Activated CD8-positive, alpha-beta T cell treated with anti-CD3 and anti-CD28 coated beads for 36 hours (primary cell): ENCODE measurements around the gene APAF1. TPM values are rescaled to one million over a fixed set of nuclear protein-coding genes. Genes with fewer than 3 reads are reported as not detected.

Experiments
- ATAC-seq: fragments of 200-7000 bp; cut with Tn5 transposase; one replicate; pipeline ENCODE4 v1.10.0; 2021; ENCODE audit warnings: mild to moderate bottlenecking, moderate library complexity
- CTCF ChIA-PET: fragments of 350-600 bp; sonication (Branson Sonifier 250); formaldehyde crosslinking; loops from one replicate; lab custom pipeline; 2021; ENCODE audit warnings: antibody characterized with exemption; lab: Charles Lee
- POLR2A ChIA-PET: fragments of 350-600 bp; sonication (Branson Sonifier 250); formaldehyde crosslinking; loops from one replicate; lab custom pipeline; 2021; ENCODE audit warnings: antibody characterized with exemption; lab: Charles Lee
- DNase-seq: peaks from one replicate; pipeline ENCODE4 v3.0.0-alpha.2; 2020
- H3K27ac Mint-ChIP-seq: one replicate; pipeline ENCODE4 v1.8.0; 2021; ENCODE audit warnings: mild to moderate bottlenecking, mixed read lengths
- H3K27me3 Mint-ChIP-seq: one replicate; pipeline ENCODE4 v1.8.0; 2021; ENCODE audit warnings: mixed read lengths
- H3K36me3 Mint-ChIP-seq: one replicate; pipeline ENCODE4 v1.8.0; 2021; ENCODE audit warnings: low read depth, mixed read lengths
- H3K4me1 Mint-ChIP-seq: one replicate; pipeline ENCODE4 v1.8.0; 2021; ENCODE audit warnings: low read depth, mixed read lengths
- H3K4me3 Mint-ChIP-seq: one replicate; pipeline ENCODE4 v1.8.0; 2021; ENCODE audit warnings: mild to moderate bottlenecking, moderate library complexity, mixed read lengths
- H3K9me3 Mint-ChIP-seq: one replicate; pipeline ENCODE4 v1.8.0; 2021; ENCODE audit warnings: mixed read lengths
- CTCF ChIP-seq: fragments of 200-600 bp; IDR thresholded peaks from one replicate; pipeline ENCODE4 v1.8.0; 2022; ENCODE audit warnings: antibody characterized with exemption, mild to moderate bottlenecking
- intact Hi-C: fragments of 100-400 bp; cut with micrococcal nuclease; formaldehyde crosslinking; loops from one replicate; pipeline ENCODE4 v1.10.0; 2022
- total RNA-seq, 2 experiments: library from RNA; stranded (reverse); gene quantifications; one replicate each; pipeline ENCODE4 v1.2.3, GENCODE V29; 2021

The APAF1 gene
- total RNA-seq, 2 experiments from 2014 or later = 14.3 to 17.9 TPM

DNA sequence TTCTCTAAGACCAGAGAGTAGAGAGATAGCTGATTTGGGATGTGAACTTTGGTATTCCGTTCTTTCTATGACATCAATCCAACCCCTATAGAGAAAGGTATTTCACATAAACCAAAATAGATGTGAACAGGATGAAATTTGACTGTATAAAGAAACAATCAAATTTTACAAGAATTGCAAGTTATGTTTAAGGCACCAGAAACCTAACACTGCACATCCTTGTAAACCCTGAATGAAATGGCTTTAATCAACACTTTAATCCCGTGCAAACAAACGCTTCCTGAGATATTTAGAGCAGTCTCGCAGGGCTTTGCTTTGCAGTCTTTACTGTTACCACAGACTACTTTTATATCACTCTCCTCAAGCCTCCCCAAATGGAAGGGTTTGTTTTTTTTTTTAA, 125.1 kb downstream of the APAF1 start:
- Mint-ChIP-seq H3K9me3 (peaks cover 3% of the 10 kb centered on the region), H3K27me3 (no peaks in the 10 kb centered on the region), H3K4me3 (no peak overlapping the region), H3K36me3 (no peaks in the 10 kb centered on the region), H3K27ac (no peak overlapping the region), H3K4me1 (peaks cover 3% of the 10 kb centered on the region)
- intact Hi-C loops = no loop called here
- no peak for DNase-seq
- ChIA-PET CTCF (no interaction called here), POLR2A (no interaction called here)
- TF ChIP-seq CTCF = no peak
- ATAC-seq = no peak

DNA sequence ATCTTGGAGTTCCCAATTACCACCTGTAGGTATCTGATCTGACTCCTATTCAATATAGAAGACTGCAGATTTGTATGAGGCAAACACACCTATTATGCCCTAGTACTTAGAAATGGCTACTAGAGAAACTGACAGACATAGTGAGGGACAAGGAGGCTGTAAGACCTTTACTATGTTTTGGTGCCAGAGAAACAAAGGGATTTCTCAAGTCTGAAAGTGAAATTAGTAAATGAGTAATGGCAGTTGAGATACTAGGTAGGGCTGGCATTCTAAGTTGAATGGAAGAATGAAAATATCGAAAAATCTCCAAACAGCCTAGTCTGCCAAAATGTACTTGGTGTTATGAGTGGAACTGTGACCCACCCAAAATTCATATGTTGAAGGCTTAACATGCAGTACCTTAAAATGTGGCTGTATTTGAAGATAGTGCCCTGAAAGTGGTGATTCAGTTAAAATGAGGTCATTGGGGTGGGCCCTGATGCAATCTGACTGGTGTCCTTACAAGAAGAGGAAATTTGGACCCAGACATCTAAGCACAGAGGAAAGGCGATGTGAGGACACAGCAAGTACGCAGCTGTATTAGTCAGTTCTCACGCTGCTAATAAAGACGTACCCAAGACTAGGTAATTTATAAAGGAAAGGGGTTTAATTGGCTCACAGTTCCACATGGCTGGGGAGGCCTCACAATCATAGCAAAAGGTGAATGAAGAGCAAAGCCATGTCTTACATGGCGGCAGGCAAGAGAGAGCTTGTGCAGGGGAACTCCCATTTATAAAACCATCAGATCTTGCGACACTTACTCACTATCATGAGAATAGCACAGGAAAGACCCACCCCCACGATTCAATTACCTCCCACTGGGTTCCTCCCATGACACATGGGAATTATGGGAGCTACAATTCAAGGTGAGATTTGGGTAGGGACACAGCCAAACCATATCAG, 127.0 kb downstream of the APAF1 start:
- no peaks in the 10 kb centered on the region for H3K27me3 Mint-ChIP-seq
- ChIA-PET CTCF (no interaction called here), POLR2A (no interaction called here)
- TF ChIP-seq CTCF = no peak
- no peak overlapping the region for H3K27ac Mint-ChIP-seq
- no peak overlapping the region for H3K4me3 Mint-ChIP-seq
- H3K4me1 Mint-ChIP-seq = peaks cover 3% of the 10 kb centered on the region
- H3K9me3 Mint-ChIP-seq = peaks cover 3% of the 10 kb centered on the region
- intact Hi-C loops = no loop called here
- H3K36me3 Mint-ChIP-seq = no peaks in the 10 kb centered on the region
- ATAC-seq = no peak
- no peak for DNase-seq

DNA sequence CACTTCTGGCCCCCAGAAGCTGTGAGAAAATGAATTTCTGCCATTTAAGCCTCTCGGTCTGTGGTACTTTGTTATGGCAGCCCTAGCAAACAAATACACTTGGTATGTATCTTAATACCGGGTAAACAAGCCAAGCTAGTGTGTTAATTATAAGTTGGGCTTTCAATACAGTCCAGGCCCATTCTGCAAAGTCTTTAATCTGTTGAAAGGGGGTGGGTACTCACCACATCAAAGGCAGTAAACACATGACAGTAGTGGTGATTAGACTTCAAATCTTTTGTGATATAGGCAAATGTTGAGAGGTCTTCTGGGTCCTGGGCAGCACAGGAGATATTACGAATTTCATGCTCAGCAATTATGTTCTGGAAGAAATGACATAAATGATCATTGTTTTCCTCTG, 127.7 kb downstream of the APAF1 start:
- Mint-ChIP-seq H3K27me3 (no peaks in the 10 kb centered on the region), H3K4me1 (peaks cover 3% of the 10 kb centered on the region), H3K4me3 (no peak overlapping the region), H3K36me3 (no peaks in the 10 kb centered on the region), H3K9me3 (peaks cover 3% of the 10 kb centered on the region), H3K27ac (no peak overlapping the region)
- intact Hi-C loops = no loop called here
- ChIA-PET CTCF (no interaction called here), POLR2A (no interaction called here)
- DNase-seq (no peak), ATAC-seq (no peak)
- TF ChIP-seq CTCF = no peak

DNA sequence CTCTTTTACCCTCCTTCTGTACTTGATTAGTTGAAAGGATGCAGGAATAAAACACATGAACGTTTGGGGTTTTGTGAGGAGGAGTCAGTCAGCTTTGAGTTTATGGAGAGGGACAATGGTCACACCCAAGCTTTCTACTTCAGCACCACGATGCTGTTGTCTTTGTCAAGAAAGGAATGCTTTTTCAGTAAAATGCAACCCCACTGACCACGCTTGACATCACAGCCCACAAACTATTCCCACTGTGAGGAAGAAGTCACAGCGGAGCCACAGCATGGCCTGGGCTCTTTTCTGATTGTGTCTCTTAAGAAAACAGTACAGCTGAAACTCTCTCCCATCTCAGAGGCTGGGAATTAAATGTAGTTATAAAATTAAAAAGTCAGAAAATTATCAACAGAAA, 135.2 kb downstream of the APAF1 start:
- Mint-ChIP-seq H3K4me1 (no peaks in the 10 kb centered on the region), H3K9me3 (no peaks in the 10 kb centered on the region), H3K27ac (no peak overlapping the region), H3K4me3 (no peak overlapping the region), H3K27me3 (peaks cover 3% of the 10 kb centered on the region), H3K36me3 (no peaks in the 10 kb centered on the region)
- no peak for TF ChIP-seq CTCF
- DNase-seq = no peak
- ATAC-seq = no peak
- CTCF ChIA-PET = no interaction called here
- POLR2A ChIA-PET = no interaction called here
- intact Hi-C loops = no loop called here

DNA sequence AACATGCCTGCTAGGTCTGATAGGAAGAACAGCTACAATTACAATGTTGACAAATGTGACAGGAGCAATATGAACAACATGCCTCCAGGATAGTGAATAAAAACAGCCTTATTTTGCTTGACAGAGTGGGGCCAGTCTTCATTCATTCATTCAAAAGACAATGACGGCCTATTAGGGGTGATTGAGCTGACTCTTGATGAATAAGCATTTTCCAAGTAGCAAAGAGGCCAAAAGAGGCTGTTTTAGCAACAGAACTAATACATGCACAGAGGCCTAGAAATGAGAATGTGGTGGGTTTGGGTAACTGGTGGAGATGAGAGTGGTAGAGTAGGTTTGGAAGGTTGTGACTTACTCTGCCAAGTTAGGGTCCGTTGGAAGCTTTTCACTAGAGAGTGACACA, 138.3 kb downstream of the APAF1 start:
- H3K27ac Mint-ChIP-seq = no peak overlapping the region
- ATAC-seq (no peak), DNase-seq (no peak)
- no peaks in the 10 kb centered on the region for H3K9me3 Mint-ChIP-seq
- no peaks in the 10 kb centered on the region for H3K4me1 Mint-ChIP-seq
- intact Hi-C loops = no loop called here
- CTCF ChIA-PET = no interaction called here
- H3K27me3 Mint-ChIP-seq = peaks cover 7% of the 10 kb centered on the region
- no peak overlapping the region for H3K4me3 Mint-ChIP-seq
- no peak for TF ChIP-seq CTCF
- no peaks in the 10 kb centered on the region for H3K36me3 Mint-ChIP-seq
- POLR2A ChIA-PET = no interaction called here
